Left renal pelvis (tissue), 4 donors: ENCODE data around the gene NUP35. TPM values are rescaled to one million over a fixed set of nuclear protein-coding genes. Genes with fewer than 3 reads are reported as not detected.
A peak's percentile ranks its signal among the peaks of the same experiment; 100 is the strongest.

Experiments used
- DNase-seq, 4 donors: peaks; one replicate each; pipeline ENCODE4 v3.0.0-alpha.2; 2013; ENCODE audit warnings: low read depth in 4 of 4, low spot score in 3 of 4
- polyA plus RNA-seq, 4 donors: library from polyadenylated mRNA; unstranded; fragments of 120-200 nt; gene quantifications; one replicate each; pipeline ENCODE4 v1.2.1, GENCODE V29; 2013; ENCODE audit not compliant: insufficient read length in 4 of 4

The NUP35 gene
- 10 to 100 TPM; 20.6 to 28.9 (median 26.0) TPM for polyA plus RNA-seq

GRCh38 chr2:183124222-183124956 is at the start of gene NUP35:
Gene NUP35, plus strand, starts transcription at chr2:183124443. Its CDS starts 15 bp downstream, at chr2:183124458.
- peak; percentile 85 to 93 (median 92) for DNase-seq

- no peak for DNase-seq
Measured at GRCh38 chr2:183078163-183078463, 46.1 kb upstream of the NUP35 start.

- DNase-seq, result peak; percentile 92 to 99 (median 96)
Measured at GRCh38 chr2:183078464-183079138, 45.6 kb upstream of the NUP35 start, which contains the start of gene DUSP19. Gene DUSP19, plus strand, starts transcription at chr2:183078747. Its CDS starts 187 bp downstream, at chr2:183078934.

GRCh38 chr2:183079139-183079775 is 45.0 kb upstream of the NUP35 start:
- peak in 2 of 4 donors; percentile 1 for DNase-seq

- no peak for DNase-seq
Measured at GRCh38 chr2:183081911-183082310, 42.3 kb upstream of the NUP35 start.

- DNase-seq, result no peak
Measured at GRCh38 chr2:183088061-183088460, 36.2 kb upstream of the NUP35 start.

GRCh38 chr2:183089192-183089851 is 34.9 kb upstream of the NUP35 start:
- DNase-seq, result no peak

- DNase-seq, result no peak
Measured at GRCh38 chr2:183091318-183091953, 32.8 kb upstream of the NUP35 start.

GRCh38 chr2:183091954-183092345 is 32.3 kb upstream of the NUP35 start:
- DNase-seq, result no peak

GRCh38 chr2:183093857-183094657 is 30.2 kb upstream of the NUP35 start:
- no peak for DNase-seq

GRCh38 chr2:183105402-183106134 is 18.7 kb upstream of the NUP35 start:
- no peak for DNase-seq

- DNase-seq, result no peak
Measured at GRCh38 chr2:183112577-183112976, 11.7 kb upstream of the NUP35 start.

- no peak for DNase-seq
Measured at GRCh38 chr2:183113630-183114029, 10.6 kb upstream of the NUP35 start.

- no peak for DNase-seq
Measured at GRCh38 chr2:183117226-183117625, 7.0 kb upstream of the NUP35 start.

- peak in 1 of 4 donors; percentile 10 for DNase-seq
Measured at GRCh38 chr2:183123117-183123958, 905 bp upstream of the NUP35 start.

GRCh38 chr2:183123959-183124221 is 353 bp upstream of the NUP35 start:
- no peak for DNase-seq

GRCh38 chr2:183124957-183125255 is 663 bp downstream of the NUP35 start:
- DNase-seq, result no peak

- DNase-seq, result no peak
Measured at GRCh38 chr2:183125659-183126341, 1.6 kb downstream of the NUP35 start.
